CD14-positive monocyte (primary cell): ENCODE data around the gene TJP2. TPM values are rescaled to one million over a fixed set of nuclear protein-coding genes. Genes with fewer than 3 reads are reported as not detected.

Experiments
- DNase-seq, 3 donors: peaks; one replicate each; pipeline ENCODE4 v3.0.0-alpha.2; 2011 to 2022
- H2AFZ ChIP-seq: 2 replicates; pipeline ENCODE4 v1.6.0; 2012; ENCODE audit warnings: mild to moderate bottlenecking, low read depth, low read length, inconsistent platforms; ENCODE audit not compliant: insufficient read depth, poor library complexity, severe bottlenecking
- H3K27ac ChIP-seq, 2 donors: 1 replicate in 1 of 2; 2 replicates in 1 of 2; pipeline ENCODE4 v1.5.1; 2012 to 2013; ENCODE audit warnings: low read length in 2 of 2, control low read depth in 1 of 2, inconsistent platforms in 1 of 2, low read depth in 1 of 2, mild to moderate bottlenecking in 1 of 2
- H3K27me3 ChIP-seq, 2 donors: one replicate each; pipeline versions ENCODE4 v1.6.0 to v1.6.1; 2011 to 2013; ENCODE audit warnings: low read length in 2 of 2; ENCODE audit not compliant: control insufficient read depth in 2 of 2, insufficient read depth in 2 of 2
- H3K36me3 ChIP-seq, 2 donors: replicated peaks in 1 of 2; 1 replicate in 1 of 2; 2 replicates in 1 of 2; pipeline versions ENCODE4 v1.5.1 to v1.6.1; 2012 to 2013; ENCODE audit warnings: low read length in 2 of 2, control low read depth in 1 of 2, inconsistent platforms in 1 of 2, mild to moderate bottlenecking in 1 of 2; ENCODE audit not compliant: insufficient read depth in 2 of 2, control insufficient read depth in 1 of 2
- H3K4me1 ChIP-seq, 2 donors: 1 replicate in 1 of 2; 2 replicates in 1 of 2; pipeline versions ENCODE4 v1.5.1 to v1.6.1; 2012 to 2013; ENCODE audit warnings: low read length in 2 of 2, control low read depth in 1 of 2, inconsistent platforms in 1 of 2, mild to moderate bottlenecking in 1 of 2, moderate library complexity in 1 of 2; ENCODE audit not compliant: insufficient read depth in 2 of 2, control insufficient read depth in 1 of 2
- H3K4me2 ChIP-seq: replicated peaks from 2 replicates; pipeline ENCODE3; 2012; ENCODE audit warnings: low read length, moderate library complexity, mild to moderate bottlenecking; ENCODE audit not compliant: poor library complexity, severe bottlenecking; ENCODE audit errors: extremely low read depth
- H3K4me3 ChIP-seq, 3 experiments: fragments of 200-600 bp in 1 of 3; sonication (generic) in 1 of 3; replicated peaks in 1 of 3; 1 replicate in 2 of 3; 2 replicates in 1 of 3; pipeline ENCODE4 v1.5.1; 2011 to 2013; ENCODE audit warnings: low read length in 3 of 3, mild to moderate bottlenecking in 3 of 3, control low read depth in 2 of 3, low read depth in 2 of 3, inconsistent platforms in 1 of 3, moderate library complexity in 1 of 3
- H3K79me2 ChIP-seq: 2 replicates; pipeline ENCODE4 v1.6.0; 2012; ENCODE audit warnings: mild to moderate bottlenecking, control low read depth, inconsistent platforms, low read length, moderate library complexity; ENCODE audit not compliant: insufficient read depth
- H3K9ac ChIP-seq: 2 replicates; pipeline ENCODE4 v1.6.0; 2017; ENCODE audit warnings: low read length, mild to moderate bottlenecking; ENCODE audit not compliant: insufficient read depth, poor library complexity, severe bottlenecking
- H3K9me3 ChIP-seq, 2 donors: replicated peaks in 1 of 2; 1 replicate in 1 of 2; 2 replicates in 1 of 2; pipeline versions ENCODE4 v1.5.1 to v1.6.1; 2012 to 2013; ENCODE audit warnings: low read length in 2 of 2, control low read depth in 1 of 2; ENCODE audit not compliant: control insufficient read depth in 1 of 2, insufficient read depth in 1 of 2
- H4K20me1 ChIP-seq: 2 replicates; pipeline ENCODE4 v1.6.0; 2012; ENCODE audit warnings: mild to moderate bottlenecking, low read length, control low read depth, moderate library complexity; ENCODE audit not compliant: insufficient read depth
- H3K27ac Mint-ChIP-seq, 7 donors: one replicate each; pipeline ENCODE4 v1.8.0; 2020; ENCODE audit warnings: mild to moderate bottlenecking in 7 of 7, mixed read lengths in 7 of 7, moderate library complexity in 6 of 7, inconsistent platforms in 2 of 7
- H3K27me3 Mint-ChIP-seq, 3 donors: one replicate each; pipeline ENCODE4 v1.8.0; 2021 to 2022; ENCODE audit warnings: low read depth in 3 of 3, mild to moderate bottlenecking in 3 of 3, mixed read lengths in 3 of 3, moderate library complexity in 3 of 3, inconsistent platforms in 1 of 3
- H3K36me3 Mint-ChIP-seq, 2 donors: one replicate each; pipeline ENCODE4 v1.8.0; 2020; ENCODE audit warnings: mixed read lengths in 2 of 2, inconsistent platforms in 1 of 2, mild to moderate bottlenecking in 1 of 2
- H3K4me1 Mint-ChIP-seq: one replicate; pipeline ENCODE4 v1.8.0; 2020; ENCODE audit warnings: mild to moderate bottlenecking, mixed read lengths
- H3K4me3 Mint-ChIP-seq, 2 donors: one replicate each; pipeline ENCODE4 v1.8.0; 2020; ENCODE audit warnings: mild to moderate bottlenecking in 2 of 2, mixed read lengths in 2 of 2, moderate library complexity in 1 of 2
- H3K9me3 Mint-ChIP-seq, 7 donors: one replicate each; pipeline ENCODE4 v1.8.0; 2020 to 2022; ENCODE audit warnings: mixed read lengths in 7 of 7, mild to moderate bottlenecking in 6 of 7, moderate library complexity in 6 of 7, inconsistent platforms in 2 of 7
- CTCF ChIP-seq: fragments of 200-600 bp; IDR thresholded peaks from one replicate; pipeline ENCODE4 v1.8.0; 2022; ENCODE audit warnings: antibody characterized with exemption, mild to moderate bottlenecking
- WGBS: methylation state at CpG from one replicate; pipeline ENCODE4 v1.1.5; 2013; ENCODE audit warnings: missing lambda C conversion rate; ENCODE audit not compliant: insufficient coverage; 5-methylcytosine and 5-hydroxymethylcytosine counted together
- intact Hi-C, 2 donors: fragments of 100-400 bp; cut with micrococcal nuclease; formaldehyde crosslinking; loops; one replicate each; pipeline versions ENCODE4 v1.15.0 to v1.15.1; 2023
- polyA plus RNA-seq, 3 donors: library from polyadenylated mRNA; depleted of rRNA in 1 of 3; unstranded in 2 of 3; stranded (reverse) in 1 of 3; fragments of 300-500 nt in 2 of 3; fragments of >200 nt in 1 of 3; fragmentation: Illumina TruSeq in 2 of 3; gene quantifications; 1 replicate in 2 of 3; 2 replicates in 1 of 3; pipeline ENCODE4 v1.2.3, GENCODE V29; 2012 to 2021

TJP2 gene
- polyA plus RNA-seq, 3 donors = 8.0 to 17.8 (median 13.8) TPM

- H3K4me1 Mint-ChIP-seq = no peaks in the 10 kb centered on the region
- Histone ChIP-seq H3K36me3 (no peaks in the 10 kb centered on the region), H3K4me3 (no peak overlapping the region), H3K27me3 (no peaks in the 10 kb centered on the region), H3K79me2 (no peaks in the 10 kb centered on the region), H3K4me1 (no peaks in the 10 kb centered on the region), H3K4me2 (no peak overlapping the region), H2AFZ (no peak overlapping the region), H4K20me1 (no peaks in the 10 kb centered on the region), H3K9ac (no peak overlapping the region), H3K9me3 (no peaks in the 10 kb centered on the region), H3K27ac (no peak overlapping the region)
- H3K36me3 Mint-ChIP-seq = no peaks in the 10 kb centered on the region
- intact Hi-C loops = no loop called here
- no peak overlapping the region for H3K27ac Mint-ChIP-seq
- 94% methylated on average over 4 of the region's 9 CpGs for WGBS
- TF ChIP-seq CTCF = no peak
- DNase-seq = no peak
- H3K4me3 Mint-ChIP-seq = no peak overlapping the region
- H3K9me3 Mint-ChIP-seq = no peaks in the 10 kb centered on the region
- H3K27me3 Mint-ChIP-seq = peaks cover 0 to 1% (median 0%) of the 10 kb centered on the region in 3 donors
These were observed 121.9 kb downstream of the TJP2 start for GRCh38 chr9:69295872-69296552.

- no peaks in the 10 kb centered on the region for H3K4me1 ChIP-seq
- Mint-ChIP-seq H3K4me3 (no peak overlapping the region), H3K27ac (no peak overlapping the region), H3K4me1 (no peaks in the 10 kb centered on the region), H3K9me3 (peaks cover 0 to 2% (median 0%) of the 10 kb centered on the region in 7 donors), H3K27me3 (peaks cover 0 to 3% (median 1%) of the 10 kb centered on the region in 3 donors), H3K36me3 (no peaks in the 10 kb centered on the region)
- H3K27me3 ChIP-seq = no peaks in the 10 kb centered on the region
- H3K9me3 ChIP-seq = no peaks in the 10 kb centered on the region
- no peaks in the 10 kb centered on the region for H3K36me3 ChIP-seq
- no peak overlapping the region for H3K4me3 ChIP-seq
- 93% methylated on average over 11 of the region's 11 CpGs for WGBS
- no peak for TF ChIP-seq CTCF
- DNase-seq = no peak
- H3K9ac ChIP-seq = no peak overlapping the region
- no peak overlapping the region for H3K27ac ChIP-seq
- no peak overlapping the region for H2AFZ ChIP-seq
- H3K79me2 ChIP-seq = no peaks in the 10 kb centered on the region
- no peak overlapping the region for H3K4me2 ChIP-seq
- H4K20me1 ChIP-seq = no peaks in the 10 kb centered on the region
- intact Hi-C loops = no loop called here
These were observed 123.4 kb downstream of the TJP2 start for GRCh38 chr9:69297300-69297980.
